Retinal pigment epithelial cell (primary cell): ENCODE measurements around the gene MRPL28.
"Not testable (repeated sequence)": the region's sequence is repeated elsewhere in the genome, so short reads cannot be mapped to it uniquely, and the experiment has no call there.

Source experiments
- DNase-seq: peaks from one replicate; pipeline ENCODE4 v3.0.0-alpha.2; 2010; ENCODE audit warnings: low read depth
- H3K4me3 ChIP-seq: 2 replicates; pipeline ENCODE4 v1.5.1; 2011; ENCODE audit warnings: mild to moderate bottlenecking, low read length, control low read depth, moderate library complexity
- CTCF ChIP-seq: conservative IDR thresholded peaks from 2 replicates; pipeline ENCODE4 v1.5.1; 2011; ENCODE audit warnings: low read depth, low read length, control low read depth, inconsistent platforms

Gene MRPL28

GRCh38 chr16:380762-381011 is 10.3 kb upstream of the MRPL28 start:
- no peak for DNase-seq
- no peak for TF ChIP-seq CTCF

GRCh38 chr16:379961-380761 is 9.8 kb upstream of the MRPL28 start:
- no peak for TF ChIP-seq CTCF
- DNase-seq = no peak
- H3K4me3 ChIP-seq = peak overlapping the region; percentile 72

More at GRCh38 chr16:380762-381011, 10.3 kb upstream of the MRPL28 start:
- peak overlapping the region; percentile 72 for H3K4me3 ChIP-seq

GRCh38 chr16:379183-379960 is 9.0 kb upstream of the MRPL28 start:
- TF ChIP-seq CTCF = no peak
- H3K4me3 ChIP-seq = no peak overlapping the region
- DNase-seq = no peak

- no peak for DNase-seq
- no peak overlapping the region for H3K4me3 ChIP-seq
- TF ChIP-seq CTCF = no peak
These were observed 8.5 kb upstream of the MRPL28 start for GRCh38 chr16:378821-379182.

GRCh38 chr16:378113-378820 is 7.9 kb upstream of the MRPL28 start:
- DNase-seq, H3K4me3 ChIP-seq: not testable (repeated sequence)

- H3K4me3 ChIP-seq = no peak overlapping the region
- no peak for TF ChIP-seq CTCF
These were observed 7.1 kb upstream of the MRPL28 start for GRCh38 chr16:377419-377951.

GRCh38 chr16:376817-377418 is 6.6 kb upstream of the MRPL28 start:
- DNase-seq = no peak
- no peak for TF ChIP-seq CTCF
- no peak overlapping the region for H3K4me3 ChIP-seq

More at GRCh38 chr16:377419-377951, 7.1 kb upstream of the MRPL28 start:
- DNase-seq = no peak
